Lower leg skin (tissue), 4 donors: ENCODE results near the gene SPTB. TPM values are rescaled to one million over a fixed set of nuclear protein-coding genes. Genes with fewer than 3 reads are reported as not detected.

Experiments used
- DNase-seq, 2 donors: peaks; one replicate each; pipeline ENCODE4 v3.0.0-alpha.2; 2019; ENCODE audit warnings: low spot score in 2 of 2
- H3K4me3 ChIP-seq: fragments of 200-600 bp; sonication (generic); 2 replicates; pipeline ENCODE4 v1.5.1; 2017; ENCODE audit warnings: mild to moderate bottlenecking, low read depth; ENCODE audit not compliant: poor library complexity, severe bottlenecking
- POLR2A ChIP-seq, 2 donors: fragments of 450-650 bp; IDR thresholded peaks; one replicate each; pipeline ENCODE4 v1.6.1; 2016 to 2017; ENCODE audit warnings: antibody characterized with exemption in 2 of 2, mild to moderate bottlenecking in 1 of 2, moderate library complexity in 1 of 2
- WGBS, 2 donors: methylation state at CpG; one replicate each; pipeline ENCODE4 v1.1.5; 2018; 5-methylcytosine and 5-hydroxymethylcytosine counted together
- intact Hi-C: fragments of 100-400 bp; cut with DNase I; formaldehyde crosslinking; loops from one replicate; pipeline ENCODE4 v1.15.0; 2023; ENCODE audit warnings: low total_unique reads
- total RNA-seq, 4 donors: library from RNA; depleted of rRNA; stranded (reverse); fragments of >200 nt; gene quantifications; one replicate each; pipeline ENCODE4 v1.1.0, GENCODE V29; 2016
- TF ChIP-seq, protein P1 (sequence below), 3 donors: fragments of 450-650 bp; IDR thresholded peaks; one replicate each; pipeline ENCODE4 v1.5.1; 2016; ENCODE audit warnings: antibody characterized with exemption in 3 of 3, mild to moderate bottlenecking in 3 of 3, moderate library complexity in 2 of 3

The SPTB gene
- total RNA-seq, 4 donors from 2014 or later = 0.34 to 1.3 (median 0.92) TPM

DNA sequence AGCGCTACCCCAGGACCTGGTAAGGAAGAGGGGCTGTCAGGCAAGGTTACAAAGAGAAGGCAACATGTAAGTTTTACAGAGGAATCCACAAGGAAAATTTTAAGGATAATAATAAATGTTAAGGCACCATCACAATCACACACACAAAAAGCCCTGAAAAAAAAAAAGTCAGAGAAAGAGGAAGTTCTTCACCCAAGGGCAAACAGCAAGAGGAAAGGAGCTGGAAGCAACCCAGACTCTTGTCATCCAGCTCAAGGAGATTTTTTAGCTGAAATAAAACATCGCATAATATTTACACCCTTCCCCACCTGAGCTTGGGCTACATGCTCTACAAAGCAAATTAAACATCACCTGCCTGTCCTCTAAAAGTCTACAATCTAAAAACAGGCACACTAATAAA lies 9.5 kb downstream of the SPTB start:
- TF ChIP-seq, protein P1, sequence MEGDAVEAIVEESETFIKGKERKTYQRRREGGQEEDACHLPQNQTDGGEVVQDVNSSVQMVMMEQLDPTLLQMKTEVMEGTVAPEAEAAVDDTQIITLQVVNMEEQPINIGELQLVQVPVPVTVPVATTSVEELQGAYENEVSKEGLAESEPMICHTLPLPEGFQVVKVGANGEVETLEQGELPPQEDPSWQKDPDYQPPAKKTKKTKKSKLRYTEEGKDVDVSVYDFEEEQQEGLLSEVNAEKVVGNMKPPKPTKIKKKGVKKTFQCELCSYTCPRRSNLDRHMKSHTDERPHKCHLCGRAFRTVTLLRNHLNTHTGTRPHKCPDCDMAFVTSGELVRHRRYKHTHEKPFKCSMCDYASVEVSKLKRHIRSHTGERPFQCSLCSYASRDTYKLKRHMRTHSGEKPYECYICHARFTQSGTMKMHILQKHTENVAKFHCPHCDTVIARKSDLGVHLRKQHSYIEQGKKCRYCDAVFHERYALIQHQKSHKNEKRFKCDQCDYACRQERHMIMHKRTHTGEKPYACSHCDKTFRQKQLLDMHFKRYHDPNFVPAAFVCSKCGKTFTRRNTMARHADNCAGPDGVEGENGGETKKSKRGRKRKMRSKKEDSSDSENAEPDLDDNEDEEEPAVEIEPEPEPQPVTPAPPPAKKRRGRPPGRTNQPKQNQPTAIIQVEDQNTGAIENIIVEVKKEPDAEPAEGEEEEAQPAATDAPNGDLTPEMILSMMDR (IDR thresholded peaks at IDR 0.05) = no peak
- no peak for TF ChIP-seq POLR2A (IDR thresholded peaks at IDR 0.05)
- no peak for DNase-seq
- 61 to 65% methylated on average over 2 of the region's 2 CpGs for WGBS, 2 donors
- intact Hi-C loops = no loop called here
- H3K4me3 ChIP-seq = no peak overlapping the region

DNA sequence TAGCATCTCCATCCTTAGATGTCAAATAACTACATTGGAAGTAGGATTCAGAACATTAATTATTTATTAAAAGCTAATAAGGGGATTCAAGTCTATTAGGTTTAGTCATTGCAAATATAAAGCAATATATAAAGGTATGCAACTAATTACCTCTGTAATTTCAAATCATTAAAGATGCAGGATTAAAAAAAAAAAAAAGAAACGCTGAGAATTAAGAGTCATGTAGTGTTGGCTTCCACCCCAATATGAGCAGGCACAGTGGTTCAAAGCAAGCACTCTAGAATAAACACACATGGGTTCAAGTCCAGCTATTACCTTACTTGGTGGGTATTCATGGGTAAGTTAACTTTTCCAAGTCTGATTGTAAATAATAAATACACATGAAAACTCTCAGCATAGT lies 10.9 kb downstream of the SPTB start:
- TF ChIP-seq, protein P1 (IDR thresholded peaks at IDR 0.05) = no peak
- DNase-seq = no peak
- WGBS, 2 donors = 41 to 85% methylated on average over 1 of the region's 1 CpG
- no peak overlapping the region for H3K4me3 ChIP-seq
- intact Hi-C loops = no loop called here

DNA sequence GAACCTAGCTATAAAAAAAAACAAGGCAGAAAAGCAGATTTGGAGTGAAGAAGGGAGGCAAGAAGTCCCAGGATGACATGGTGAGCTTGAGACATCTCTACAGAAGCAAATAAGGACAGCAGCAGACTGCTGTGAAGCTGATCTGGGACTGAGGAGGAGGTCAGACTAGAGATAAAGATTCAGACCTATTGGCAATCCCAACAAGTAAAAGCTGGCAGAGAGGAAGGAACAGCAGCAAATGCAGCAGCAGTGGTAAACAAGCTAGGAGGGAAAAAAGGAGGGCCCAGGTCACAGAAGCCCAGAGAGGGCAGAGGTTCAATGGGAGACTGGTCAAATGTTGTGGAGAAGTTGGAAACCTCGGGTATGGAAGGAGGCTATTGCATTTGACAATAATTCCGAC lies 11.3 kb downstream of the SPTB start:
- H3K4me3 ChIP-seq = no peak overlapping the region
- no peak for TF ChIP-seq POLR2A (IDR thresholded peaks at IDR 0.05)
- TF ChIP-seq, protein P1 (IDR thresholded peaks at IDR 0.05) = no peak
- no peak for DNase-seq
- intact Hi-C loops = no loop called here
- 79 to 90% methylated on average over 2 of the region's 2 CpGs for WGBS, 2 donors

DNA sequence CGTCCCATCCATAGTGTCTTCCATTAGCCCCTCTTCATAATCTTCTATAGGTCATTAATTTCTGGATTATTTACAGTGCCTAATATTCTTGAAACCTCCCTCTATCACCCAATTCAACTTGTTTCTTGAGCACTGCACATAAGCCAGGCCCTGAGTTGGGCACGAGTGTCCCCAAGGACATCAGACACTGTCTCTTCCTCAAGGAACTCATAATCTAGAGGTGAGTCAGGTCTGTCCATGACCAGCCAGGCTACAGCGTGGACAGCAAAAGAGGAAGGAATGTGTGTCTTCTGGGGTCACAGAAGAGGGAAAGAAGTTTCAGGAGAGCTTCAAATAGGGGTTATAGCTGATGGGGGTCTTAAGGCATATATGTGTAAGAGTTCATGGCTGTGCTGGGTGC lies 12.5 kb downstream of the SPTB start:
- WGBS, 2 donors = 93 to 97% methylated on average over 3 of the region's 3 CpGs
- intact Hi-C loops = no loop called here
- TF ChIP-seq, protein P1 (IDR thresholded peaks at IDR 0.05) = no peak
- TF ChIP-seq POLR2A (IDR thresholded peaks at IDR 0.05) = no peak
- no peak overlapping the region for H3K4me3 ChIP-seq
- DNase-seq = no peak

DNA sequence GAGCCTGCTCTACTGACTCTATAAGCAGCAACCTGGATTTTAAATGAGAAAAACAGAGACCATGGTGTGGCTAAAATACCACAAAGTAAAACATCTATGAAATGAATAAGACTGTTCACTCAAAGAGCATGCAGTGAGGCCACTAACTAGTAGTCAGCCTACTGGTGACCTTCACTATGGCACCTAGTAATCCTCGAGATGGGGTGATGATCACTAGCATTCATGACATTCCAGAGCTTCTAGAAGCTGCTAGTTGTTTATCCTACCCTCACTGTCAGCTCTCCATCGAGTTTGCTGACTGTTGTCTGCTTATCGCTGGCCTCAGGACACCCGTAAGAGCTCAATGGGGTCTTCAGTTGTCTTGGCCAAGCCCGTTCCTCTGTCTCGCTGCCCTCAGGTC lies 13.7 kb downstream of the SPTB start:
- H3K4me3 ChIP-seq = no peak overlapping the region
- intact Hi-C loops = no loop called here
- no peak for TF ChIP-seq POLR2A (IDR thresholded peaks at IDR 0.05)
- TF ChIP-seq, protein P1 (IDR thresholded peaks at IDR 0.05) = no peak
- 78 to 89% methylated on average over 6 of the region's 6 CpGs for WGBS, 2 donors
- DNase-seq = no peak

DNA sequence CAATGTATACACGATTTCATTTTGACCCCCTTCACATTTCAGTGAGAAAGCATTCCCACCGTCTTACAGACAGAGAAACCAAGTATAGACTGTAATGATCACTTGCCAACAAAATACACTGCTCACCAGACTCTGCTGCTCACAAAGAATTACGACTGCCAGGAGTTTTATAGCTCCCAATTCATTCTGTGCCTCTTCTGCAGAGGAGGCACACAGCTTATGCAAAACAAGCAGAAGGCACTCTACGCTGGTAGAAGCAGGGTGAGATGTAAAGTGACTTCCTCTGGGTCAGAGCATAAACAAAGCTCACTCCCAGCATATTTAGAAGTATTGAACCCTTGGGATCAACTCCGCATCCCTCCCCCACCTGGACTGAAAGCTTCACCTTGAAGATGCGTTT lies 14.6 kb downstream of the SPTB start:
- TF ChIP-seq, protein P1 (IDR thresholded peaks at IDR 0.05) = no peak
- no peak for TF ChIP-seq POLR2A (IDR thresholded peaks at IDR 0.05)
- intact Hi-C loops = no loop called here
- 56 to 68% methylated on average over 6 of the region's 6 CpGs for whole genome bisulfite sequencing, 2 donors
- DNase-seq = no peak
- no peak overlapping the region for H3K4me3 ChIP-seq
